Stromal cell of bone marrow (primary cell): ENCODE measurements around the gene CLEC16A.

Experiments
- DNase-seq: peaks from one replicate; pipeline ENCODE4 v3.0.0-alpha.2; 2012; ENCODE audit warnings: low read depth

Gene CLEC16A

GRCh38 chr16:11181242-11181898 is 237.0 kb downstream of the CLEC16A start:
- no peak for DNase-seq

GRCh38 chr16:11181899-11182279 is 237.5 kb downstream of the CLEC16A start:
- no peak for DNase-seq

GRCh38 chr16:11182411-11182810 is 238.0 kb downstream of the CLEC16A start:
- no peak for DNase-seq

- no peak for DNase-seq
Observed at GRCh38 chr16:11183035-11183812, 238.9 kb downstream of the CLEC16A start.

GRCh38 chr16:11183951-11184350 is 239.6 kb downstream of the CLEC16A start:
- no peak for DNase-seq

- DNase-seq, result no peak
Observed at GRCh38 chr16:11187522-11188023, 243.2 kb downstream of the CLEC16A start.

GRCh38 chr16:11188801-11189740 is 244.7 kb downstream of the CLEC16A start:
- no peak for DNase-seq

GRCh38 chr16:11190588-11191560 is 246.5 kb downstream of the CLEC16A start:
- peak; percentile 11 for DNase-seq

- DNase-seq, result no peak
Observed at GRCh38 chr16:11191665-11192064, 247.3 kb downstream of the CLEC16A start.

- no peak for DNase-seq
Observed at GRCh38 chr16:11193494-11193893, 249.1 kb downstream of the CLEC16A start.

GRCh38 chr16:11194913-11195312 is 250.5 kb downstream of the CLEC16A start:
- no peak for DNase-seq

GRCh38 chr16:11196286-11196828 is 252.0 kb downstream of the CLEC16A start:
- DNase-seq, result no peak

GRCh38 chr16:11198375-11198774 is 254.0 kb downstream of the CLEC16A start:
- DNase-seq, result no peak

GRCh38 chr16:11198828-11199227 is 254.5 kb downstream of the CLEC16A start:
- no peak for DNase-seq

GRCh38 chr16:11200592-11200991 is 256.2 kb downstream of the CLEC16A start:
- DNase-seq, result no peak

- peak; percentile 68 for DNase-seq
Observed at GRCh38 chr16:11201498-11202259, 257.3 kb downstream of the CLEC16A start.

- DNase-seq, result no peak
Observed at GRCh38 chr16:11202260-11203091, 258.1 kb downstream of the CLEC16A start.

- no peak for DNase-seq
Observed at GRCh38 chr16:11203111-11203623, 258.8 kb downstream of the CLEC16A start.

GRCh38 chr16:11204513-11205047 is 260.2 kb downstream of the CLEC16A start:
- no peak for DNase-seq
